Right lobe of liver (tissue), 6 donors: ENCODE measurements around the gene ZBTB16. TPM values are rescaled to one million over a fixed set of nuclear protein-coding genes. Genes with fewer than 3 reads are reported as not detected.
A peak's percentile ranks its signal among the peaks of the same experiment; 100 is the strongest.

Experiments used
- ATAC-seq, 4 donors: fragments of 200-7000 bp; cut with Tn5 transposase; one replicate each; pipeline ENCODE4 v1.9.1; 2020; ENCODE audit warnings: mild to moderate bottlenecking in 4 of 4, moderate library complexity in 4 of 4
- DNase-seq, 3 donors: peaks; one replicate each; pipeline ENCODE4 v3.0.0-alpha.2; 2020
- H3K27ac ChIP-seq, 3 donors: fragments of 200-600 bp; one replicate each; pipeline ENCODE4 v1.8.0; 2022
- H3K27me3 ChIP-seq, 2 donors: fragments of 200-600 bp; one replicate each; pipeline ENCODE4 v1.8.0; 2022
- H3K36me3 ChIP-seq, 4 donors: fragments of 200-600 bp; sonication (generic) in 1 of 4; one replicate each; pipeline versions ENCODE4 v1.5.1 to v1.8.0; 2017 to 2022; ENCODE audit warnings: control low read depth in 1 of 4
- H3K4me1 ChIP-seq, 4 donors: fragments of 200-600 bp; sonication (generic) in 1 of 4; one replicate each; pipeline versions ENCODE4 v1.5.1 to v1.8.0; 2017 to 2022; ENCODE audit warnings: control low read depth in 1 of 4
- H3K4me3 ChIP-seq, 3 donors: fragments of 200-600 bp; one replicate each; pipeline ENCODE4 v1.8.0; 2022
- H3K9me3 ChIP-seq, 4 donors: fragments of 200-600 bp; sonication (generic) in 1 of 4; one replicate each; pipeline versions ENCODE4 v1.5.1 to v1.8.0; 2017 to 2022; ENCODE audit warnings: control low read depth in 1 of 4
- CTCF ChIP-seq, 4 donors: fragments of 200-600 bp in 3 of 4; fragments of 450-650 bp in 1 of 4; IDR thresholded peaks; one replicate each; pipeline versions ENCODE4 v1.5.1 to v1.8.0; 2016 to 2022; ENCODE audit warnings: antibody characterized with exemption in 4 of 4, mild to moderate bottlenecking in 2 of 4
- POLR2A ChIP-seq: fragments of 450-650 bp; IDR thresholded peaks from one replicate; pipeline ENCODE4 v1.6.1; 2017; ENCODE audit warnings: antibody characterized with exemption, mild to moderate bottlenecking
- WGBS: methylation state at CpG from one replicate; pipeline ENCODE4 v1.1.6; 2018; ENCODE audit warnings: low coverage, low lambda C conversion rate; ENCODE audit not compliant: insufficient coverage; ENCODE audit errors: missing lambda C conversion rate; 5-methylcytosine and 5-hydroxymethylcytosine counted together
- intact Hi-C, 2 donors: fragments of 100-400 bp; cut with DNase I; formaldehyde crosslinking; loops; one replicate each; pipeline versions ENCODE4 v1.11.2 to v1.14.1; 2022
- total RNA-seq, 6 experiments: library from RNA; depleted of rRNA in 2 of 6; stranded (reverse); fragments of >200 nt in 2 of 6; fragmentation: NEBNext Ultra II Directional in 3 of 6; extraction: Animal tissue kit (Norgen Biotek cat#: 25700) in 3 of 6; gene quantifications; one replicate each; pipeline versions ENCODE4 v1.1.0 to v1.2.4, GENCODE V29; 2016 to 2023
- donor health status: DM: no; HTN: yes; CAD: no.
- donor health status: DM: no; HTN: no; CAD: no.
- donor health status: DM: no; HTN: no; CAD: no.
- donor health status: DM: no; HTN: yes; CAD: no.
- donor health status: DM: no; HTN: yes; CAD: no.

ZBTB16 gene
- total RNA-seq, 6 experiments from 2014 or later, result 13.1 to 205 (median 52.2) TPM

GRCh38 chr11:114219559-114220349, 160.2 kb downstream of the ZBTB16 start:
- H3K4me1 ChIP-seq, result peaks cover 0 to 25% (median 0%) of the 10 kb centered on the region in 4 donors
- WGBS, result 47% methylated on average over 5 of the region's 6 CpGs
- no peak for TF ChIP-seq POLR2A
- TF ChIP-seq CTCF (IDR thresholded peaks at IDR 0.05), result no peak
- intact Hi-C loops, result no loop called here
- no peak for DNase-seq
- peaks cover 0 to 28% (median 8%) of the 10 kb centered on the region in 4 donors for H3K36me3 ChIP-seq
- H3K9me3 ChIP-seq, result no peaks in the 10 kb centered on the region
- H3K4me3 ChIP-seq, result no peak overlapping the region
- ATAC-seq, result peak in 3 of 4 donors; percentile 9 to 47 (median 16)
- no peak overlapping the region for H3K27ac ChIP-seq
- no peaks in the 10 kb centered on the region for H3K27me3 ChIP-seq

GRCh38 chr11:114221037-114221436, 161.5 kb downstream of the ZBTB16 start:
- WGBS, result 97% methylated on average over 2 of the region's 2 CpGs
- Histone ChIP-seq H3K36me3 (peaks cover 0 to 31% (median 8%) of the 10 kb centered on the region in 4 donors), H3K9me3 (no peaks in the 10 kb centered on the region), H3K4me1 (peaks cover 0 to 12% (median 0%) of the 10 kb centered on the region in 4 donors), H3K27ac (no peak overlapping the region), H3K4me3 (no peak overlapping the region), H3K27me3 (no peaks in the 10 kb centered on the region)
- DNase-seq (no peak), ATAC-seq (no peak)
- intact Hi-C loops, result no loop called here
- no peak for TF ChIP-seq POLR2A
- no peak for TF ChIP-seq CTCF (IDR thresholded peaks at IDR 0.05)

- 75% methylated on average over 1 of the region's 1 CpG for WGBS
Observed at GRCh38 chr11:114225661-114226060, 166.2 kb downstream of the ZBTB16 start.

GRCh38 chr11:114226356-114226755, 166.8 kb downstream of the ZBTB16 start:
- Histone ChIP-seq H3K27me3 (no peaks in the 10 kb centered on the region), H3K4me1 (peaks cover 0 to 5% (median 0%) of the 10 kb centered on the region in 4 donors), H3K4me3 (no peak overlapping the region), H3K36me3 (peaks cover 0 to 41% (median 8%) of the 10 kb centered on the region in 4 donors), H3K9me3 (no peaks in the 10 kb centered on the region), H3K27ac (no peak overlapping the region)
- TF ChIP-seq POLR2A (no peak), CTCF (IDR thresholded peaks at IDR 0.05) (no peak)
- intact Hi-C loops, result no loop called here
- peak in 3 of 4 donors; percentile 32 to 50 (median 35) for ATAC-seq
- no peak for DNase-seq
- WGBS, result 69% methylated on average over 2 of the region's 5 CpGs

More at GRCh38 chr11:114225661-114226060, 166.2 kb downstream of the ZBTB16 start:
- no peak for ATAC-seq
- no peak for DNase-seq
- Histone ChIP-seq H3K9me3 (no peaks in the 10 kb centered on the region), H3K36me3 (peaks cover 0 to 41% (median 8%) of the 10 kb centered on the region in 4 donors), H3K27ac (no peak overlapping the region), H3K4me3 (no peak overlapping the region), H3K4me1 (peaks cover 0 to 5% (median 0%) of the 10 kb centered on the region in 4 donors), H3K27me3 (no peaks in the 10 kb centered on the region)
- intact Hi-C loops, result no loop called here
- TF ChIP-seq CTCF (IDR thresholded peaks at IDR 0.05) (no peak), POLR2A (no peak)
